HepG2 (cell line): ENCODE measurements around the gene XPR1. TPM values are rescaled to one million over a fixed set of nuclear protein-coding genes. Genes with fewer than 3 reads are reported as not detected.

ENCODE experiments used
- ATAC-seq: fragments of 200-7000 bp; cut with Tn5 transposase; 3 replicates; pipeline ENCODE4 v1.9.1; 2020; ENCODE audit warnings: mild to moderate bottlenecking, moderate library complexity
- BruUV-seq: library from RNA; stranded (reverse); fragments of 400-500 nt; replicated peaks from 2 replicates; lab custom pipeline; 2021; lab: Mats Ljungman, UMichigan
- CTCF ChIA-PET: fragments of 300-600 bp; formaldehyde crosslinking; extraction: SDS; loops from one replicate; lab custom pipeline; 2021; ENCODE audit warnings: low total read pairs, inconsistent platforms, low intra/inter-chr PET ratio; lab: Yijun Ruan, JAX
- POLR2A ChIA-PET: fragments of 350-600 bp; sonication (Branson Sonifier 250); formaldehyde crosslinking; loops from one replicate; lab custom pipeline; 2020; ENCODE audit warnings: antibody characterized with exemption, inconsistent platforms; lab: Yijun Ruan, JAX
- DNase-seq: peaks from one replicate; pipeline ENCODE4 v3.0.0-alpha.2; 2015; ENCODE audit warnings: low spot score
- FAIRE-seq: peaks from 3 replicates; lab custom pipeline; 2011; peaks lifted over from hg19 to GRCh38; lab: Jason Lieb, UNC
- H2AFZ ChIP-seq: one replicate; pipeline ENCODE4 v1.6.1; 2011; ENCODE audit warnings: low read length, inconsistent platforms
- H3K27ac ChIP-seq: fragments of 300-600 bp; 3 replicates; pipeline ENCODE4 v1.8.0; 2011; ENCODE audit warnings: mixed run types, mild to moderate bottlenecking, mixed read lengths, low read length, inconsistent platforms; ENCODE audit not compliant: insufficient read depth; ENCODE audit errors: extremely low read length
- H3K27me3 ChIP-seq, 2 experiments: fragments of 200-600 bp in 1 of 2; 2 replicates in 1 of 2; 3 replicates in 1 of 2; pipeline versions ENCODE4 v1.6.0 to v1.8.0; 2011; ENCODE audit warnings: low read length in 2 of 2, mild to moderate bottlenecking in 2 of 2, moderate library complexity in 2 of 2, inconsistent platforms in 1 of 2; ENCODE audit not compliant: insufficient read depth in 2 of 2, control insufficient read depth in 1 of 2
- H3K36me3 ChIP-seq, 2 experiments: fragments of 200-600 bp in 1 of 2; replicated peaks in 1 of 2; 2 replicates in 1 of 2; 3 replicates in 1 of 2; pipeline versions ENCODE4 v1.5.1 to v1.8.0; 2011; ENCODE audit warnings: low read length in 2 of 2, inconsistent platforms in 1 of 2; ENCODE audit not compliant: insufficient read depth in 2 of 2, control insufficient read depth in 1 of 2
- H3K4me1 ChIP-seq: 2 replicates; pipeline ENCODE4 v1.5.1; 2012; ENCODE audit warnings: low read length, inconsistent platforms; ENCODE audit not compliant: insufficient read depth
- H3K4me2 ChIP-seq: 2 replicates; pipeline ENCODE4 v1.6.0; 2011; ENCODE audit warnings: low read depth, low read length, inconsistent platforms
- H3K4me3 ChIP-seq, 3 experiments: fragments of 200-600 bp in 1 of 3; sonication (generic), shearing (Covaris generic) in 1 of 3; replicated peaks in 1 of 3; 2 replicates each; pipeline ENCODE4 v1.5.1; 2011 to 2016; ENCODE audit warnings: low read length in 3 of 3, inconsistent platforms in 2 of 3, low read depth in 2 of 3, mild to moderate bottlenecking in 2 of 3, control low read depth in 1 of 3, mixed read lengths in 1 of 3; ENCODE audit not compliant: insufficient read depth in 1 of 3
- H3K79me2 ChIP-seq: one replicate; pipeline ENCODE4 v1.6.1; 2011; ENCODE audit warnings: low read length, inconsistent platforms; ENCODE audit not compliant: insufficient read depth
- H3K9ac ChIP-seq: 2 replicates; pipeline ENCODE4 v1.6.0; 2011; ENCODE audit warnings: mild to moderate bottlenecking, low read depth, low read length, inconsistent platforms; ENCODE audit not compliant: insufficient read depth
- H3K9me3 ChIP-seq: 2 replicates; pipeline ENCODE4 v1.5.1; 2012; ENCODE audit warnings: mild to moderate bottlenecking, low read length
- H4K20me1 ChIP-seq: 2 replicates; pipeline ENCODE4 v1.6.0; 2011; ENCODE audit warnings: inconsistent platforms, mild to moderate bottlenecking, low read length, moderate library complexity; ENCODE audit not compliant: insufficient read depth
- DNMT3B ChIP-seq: conservative IDR thresholded peaks from 2 replicates; pipeline ENCODE4 v1.6.1; 2016; ENCODE audit warnings: missing biosample characterization, control low read depth
- HNRNPK ChIP-seq: fragments of 200-400 bp; formaldehyde crosslinking; IDR thresholded peaks from 2 replicates; pipeline ENCODE4 v1.6.1; 2018; ENCODE audit warnings: low read length, low read depth, moderate library complexity, mild to moderate bottlenecking; ENCODE audit not compliant: poor library complexity, severe bottlenecking
- SUZ12 ChIP-seq: fragments of 150-350 bp; IDR thresholded peaks from 2 replicates; pipeline ENCODE4 v1.6.1; 2014; ENCODE audit warnings: low read depth, low read length
- ZFP36L2 ChIP-seq: sonication (generic); formaldehyde crosslinking; IDR thresholded peaks from 2 replicates; pipeline ENCODE4 v1.4.0; 2020; ENCODE audit warnings: missing genetic modification reagents
- ZNF276 ChIP-seq: sonication (generic); formaldehyde crosslinking; IDR thresholded peaks from 2 replicates; pipeline ENCODE4 v1.4.0; 2020; ENCODE audit warnings: mild to moderate bottlenecking, low read depth, missing genetic modification reagents
- ZNF33A ChIP-seq: sonication (generic); formaldehyde crosslinking; IDR thresholded peaks from 2 replicates; pipeline ENCODE4 v1.5.1; 2020; ENCODE audit warnings: missing genetic modification reagents, mild to moderate bottlenecking, moderate library complexity, borderline replicate concordance
- ZNF598 ChIP-seq: sonication (generic); formaldehyde crosslinking; IDR thresholded peaks from 2 replicates; pipeline ENCODE4 v1.5.1; 2020; ENCODE audit warnings: mild to moderate bottlenecking, missing genetic modification reagents, borderline replicate concordance
- ZNF704 ChIP-seq: sonication (generic); formaldehyde crosslinking; IDR thresholded peaks from 2 replicates; pipeline ENCODE4 v1.8.1; 2023; ENCODE audit warnings: mild to moderate bottlenecking, inconsistent platforms, moderate library complexity, missing genetic modification reagents, borderline replicate concordance
- ZSCAN30 ChIP-seq: sonication (generic); formaldehyde crosslinking; IDR thresholded peaks from 2 replicates; pipeline ENCODE4 v1.5.0; 2020; ENCODE audit warnings: mild to moderate bottlenecking, missing genetic modification reagents
- WGBS: methylation state at CpG from one replicate; pipeline ENCODE4 v1.1.6; 2017; ENCODE audit warnings: low lambda C conversion rate; 5-methylcytosine and 5-hydroxymethylcytosine counted together
- in situ Hi-C: cut with HindIII; loops from 2 replicates; pipeline ENCODE4 v1.10.0; 2017; ENCODE audit warnings: low pct_unique_long_range_greater_than_20kb; ENCODE audit not compliant: extremely low pct_ligation_motif_present
- intact Hi-C: fragments of 100-400 bp; cut with micrococcal nuclease; formaldehyde crosslinking; loops from one replicate; pipeline ENCODE4 v1.10.0; 2022; ENCODE audit not compliant: unreplicated experiment
- polyA plus RNA-seq, 8 experiments: library from polyadenylated mRNA; depleted of rRNA in 3 of 8; stranded (reverse) in 7 of 8; unstranded in 1 of 8; fragments of >200 nt; fragmentation: Illumina TruSeq in 4 of 8; extraction: Trizol in 4 of 8; gene quantifications; 2 replicates each; pipeline versions ENCODE4 v1.2.1 to v1.2.3, GENCODE V29; 2011 to 2016; ENCODE audit warnings: low read depth in 4 of 8, missing spikeins in 1 of 8, mixed read lengths in 1 of 8; ENCODE audit not compliant: insufficient read depth in 1 of 8
- total RNA-seq, 5 experiments: library from RNA; depleted of rRNA; stranded (reverse); fragments of >200 nt; fragmentation: Illumina TruSeq; extraction: Trizol; gene quantifications; 2 replicates each; pipeline ENCODE4 v1.2.3, GENCODE V29; 2016; ENCODE audit warnings: low read depth in 1 of 5

XPR1 gene
- total and polyA plus RNA-seq, 2 of the 13 experiments (the other 11 are each of a cell fraction or from before 2014, with no cell fraction given), result 22.3 to 23.6 TPM

GRCh38 chr1:180600343-180600742 lies 31.5 kb upstream of the XPR1 start:
- no peak overlapping the region for H2AFZ ChIP-seq
- BruUV-seq, result no TSS peak
- H3K36me3 ChIP-seq, result no peaks in the 10 kb centered on the region
- POLR2A ChIA-PET, result no interaction called here
- intact Hi-C loops, result no loop called here
- DNase-seq (no peak), ATAC-seq (no peak), FAIRE-seq (no peak)
- no peaks in the 10 kb centered on the region for H4K20me1 ChIP-seq
- no peak overlapping the region for H3K4me2 ChIP-seq
- peaks cover 18% of the 10 kb centered on the region for H3K4me1 ChIP-seq
- no peak overlapping the region for H3K27ac ChIP-seq
- in situ Hi-C loops, result no loop called here
- no peak overlapping the region for H3K4me3 ChIP-seq
- CTCF ChIA-PET, result no interaction called here
- no peak for TF ChIP-seq ZFP36L2 (CRISPR knock-in tag)
- no peak for TF ChIP-seq ZNF704 (CRISPR knock-in tag)
- no peak for TF ChIP-seq ZNF598 (CRISPR knock-in tag)
- no peak for TF ChIP-seq ZSCAN30
- WGBS, result 100% methylated on average over 1 of the region's 1 CpG
- peaks cover 0 to 7% of the 10 kb centered on the region in 2 experiments; a peak in 1 of 5 replicates for H3K27me3 ChIP-seq
- no peak overlapping the region for H3K9ac ChIP-seq
- no peaks in the 10 kb centered on the region for H3K9me3 ChIP-seq
- no peaks in the 10 kb centered on the region for H3K79me2 ChIP-seq

- WGBS, result 13% methylated on average over 1 of the region's 1 CpG
Measured at GRCh38 chr1:180601512-180601911, 30.3 kb upstream of the XPR1 start.

More at GRCh38 chr1:180601512-180601911, 30.3 kb upstream of the XPR1 start:
- Histone ChIP-seq H3K4me3 (no peak overlapping the region), H3K4me1 (peaks cover 18% of the 10 kb centered on the region), H2AFZ (no peak overlapping the region), H3K36me3 (no peaks in the 10 kb centered on the region), H3K9ac (no peak overlapping the region), H3K27ac (no peak overlapping the region), H3K79me2 (no peaks in the 10 kb centered on the region), H3K9me3 (no peaks in the 10 kb centered on the region), H3K27me3 (peaks cover 0 to 10% of the 10 kb centered on the region in 2 experiments; a peak in 1 of 5 replicates)
- intact Hi-C loops, result no loop called here
- BruUV-seq, result no TSS peak
- no peak for ATAC-seq
- POLR2A ChIA-PET, result no interaction called here
- in situ Hi-C loops, result no loop called here
- TF ChIP-seq HNRNPK (no peak), ZNF33A (CRISPR knock-in tag) (no peak), ZNF276 (no peak), SUZ12 (no peak), DNMT3B (no peak)
- TF ChIP-seq, all 625 proteins: peak for 0
- FAIRE-seq (no peak), DNase-seq (no peak)
- H4K20me1 ChIP-seq, result no peaks in the 10 kb centered on the region
- no peak overlapping the region for H3K4me2 ChIP-seq
- CTCF ChIA-PET, result no interaction called here
